Body of pancreas (tissue), 4 donors: ENCODE results near the gene MYO1C.

Source experiments
- CTCF ChIP-seq, 7 experiments: fragments of 450-650 bp in 4 of 7; fragments of 200-600 bp in 3 of 7; sonication (generic) in 3 of 7; IDR thresholded peaks; one replicate each; pipeline ENCODE4 v1.5.1; 2016 to 2019; ENCODE audit warnings: antibody characterized with exemption in 7 of 7
- POLR2A ChIP-seq, 3 donors: fragments of 450-650 bp; IDR thresholded peaks; one replicate each; pipeline ENCODE4 v1.6.1; 2016; ENCODE audit warnings: antibody characterized with exemption in 3 of 3, mild to moderate bottlenecking in 2 of 3

GRCh38 chr17:1474402-1475189 lies 17.9 kb downstream of the MYO1C start:
- TF ChIP-seq CTCF (IDR thresholded peaks at IDR 0.05) (no peak), POLR2A (IDR thresholded peaks at IDR 0.05) (no peak)
